WTC11 (cell line): ENCODE measurements around the gene CPVL. TPM values are rescaled to one million over a fixed set of nuclear protein-coding genes. Genes with fewer than 3 reads are reported as not detected.

Experiments used
- ATAC-seq: fragments of 200-7000 bp; cut with Tn5 transposase; 2 replicates; pipeline ENCODE4 v1.10.0; 2021; ENCODE audit warnings: mild to moderate bottlenecking, moderate library complexity
- CTCF ChIA-PET: fragments of 300-600 bp; sonication (Branson Sonifier 250); formaldehyde crosslinking; loops from one replicate; lab custom pipeline; 2021; ENCODE audit warnings: antibody characterized with exemption; lab: Charles Lee
- POLR2A ChIA-PET: fragments of 350-600 bp; sonication (Branson Sonifier 250); formaldehyde crosslinking; loops from one replicate; lab custom pipeline; 2021; ENCODE audit warnings: antibody characterized with exemption; lab: Charles Lee
- DNase-seq: peaks from one replicate; pipeline ENCODE4 v3.0.0; 2021; ENCODE audit warnings: low spot score
- H3K27ac Mint-ChIP-seq: 2 replicates; pipeline ENCODE4 v1.8.0; 2021; ENCODE audit warnings: mixed read lengths
- H3K27me3 Mint-ChIP-seq: 2 replicates; pipeline ENCODE4 v1.8.0; 2021; ENCODE audit warnings: low read depth, mild to moderate bottlenecking, moderate library complexity, mixed read lengths
- H3K36me3 Mint-ChIP-seq: 2 replicates; pipeline ENCODE4 v1.8.0; 2021; ENCODE audit warnings: mixed read lengths
- H3K4me1 Mint-ChIP-seq: 2 replicates; pipeline ENCODE4 v1.8.0; 2022; ENCODE audit warnings: mixed read lengths
- H3K4me3 Mint-ChIP-seq: 2 replicates; pipeline ENCODE4 v1.8.0; 2021; ENCODE audit warnings: mild to moderate bottlenecking, moderate library complexity, mixed read lengths
- H3K9me3 Mint-ChIP-seq: 2 replicates; pipeline ENCODE4 v1.8.0; 2021; ENCODE audit warnings: mixed read lengths
- ATF1 ChIP-seq: sonication (generic); formaldehyde crosslinking; IDR thresholded peaks from 2 replicates; pipeline ENCODE4 v1.8.1; 2023; ENCODE audit warnings: mild to moderate bottlenecking, moderate library complexity, missing genetic modification reagents
- CTCF ChIP-seq: fragments of 200-600 bp; IDR thresholded peaks from 2 replicates; pipeline ENCODE4 v1.8.0; 2022; ENCODE audit warnings: antibody characterized with exemption
- ELF4 ChIP-seq: sonication (generic); formaldehyde crosslinking; IDR thresholded peaks from 2 replicates; pipeline ENCODE4 v1.8.1; 2022; ENCODE audit warnings: low read depth, mild to moderate bottlenecking, moderate library complexity, missing genetic modification reagents
- FOXP1 ChIP-seq: sonication (generic); formaldehyde crosslinking; IDR thresholded peaks from 2 replicates; pipeline ENCODE4 v1.8.0; 2022; ENCODE audit warnings: missing genetic modification reagents, mild to moderate bottlenecking, moderate library complexity, borderline replicate concordance
- GABPB1 ChIP-seq: sonication (generic); formaldehyde crosslinking; IDR thresholded peaks from 2 replicates; pipeline ENCODE4 v1.8.1; 2023; ENCODE audit warnings: mild to moderate bottlenecking, missing genetic modification reagents
- GRHL2 ChIP-seq: fragments of 250-450 bp; sonication (Bioruptor Pico); IDR thresholded peaks from 2 replicates; pipeline ENCODE4 v1.8.0; 2022; ENCODE audit warnings: mild to moderate bottlenecking, moderate library complexity; ENCODE audit not compliant: insufficient replicate concordance, severe bottlenecking
- HMGA2 ChIP-seq: fragments of 250-450 bp; sonication (Bioruptor Pico); IDR thresholded peaks from 2 replicates; pipeline ENCODE4 v1.4.0; 2021; ENCODE audit warnings: mild to moderate bottlenecking, moderate library complexity
- MAX ChIP-seq: sonication (generic); formaldehyde crosslinking; IDR thresholded peaks from 2 replicates; pipeline ENCODE4 v1.8.0; 2022; ENCODE audit warnings: mild to moderate bottlenecking, missing genetic modification reagents
- MXD4 ChIP-seq: fragments of 250-450 bp; sonication (Bioruptor Pico); IDR thresholded peaks from 2 replicates; pipeline ENCODE4 v1.8.0; 2021; ENCODE audit warnings: mild to moderate bottlenecking, moderate library complexity, borderline replicate concordance
- MYBL2 ChIP-seq: sonication (generic); formaldehyde crosslinking; IDR thresholded peaks from 2 replicates; pipeline ENCODE4 v1.8.1; 2023; ENCODE audit warnings: mild to moderate bottlenecking, moderate library complexity, missing genetic modification reagents
- NR2C2 ChIP-seq: sonication (generic); formaldehyde crosslinking; IDR thresholded peaks from 2 replicates; pipeline ENCODE4 v1.8.0; 2022; ENCODE audit warnings: mild to moderate bottlenecking, missing genetic modification reagents
- OVOL2 ChIP-seq: fragments of 250-450 bp; sonication (Bioruptor Pico); IDR thresholded peaks from 2 replicates; pipeline ENCODE4 v1.9.0; 2021; ENCODE audit warnings: mild to moderate bottlenecking, borderline replicate concordance
- PRDM15 ChIP-seq: sonication (generic); formaldehyde crosslinking; IDR thresholded peaks from 2 replicates; pipeline ENCODE4 v1.8.0; 2022; ENCODE audit warnings: missing genetic modification reagents
- PRRX2 ChIP-seq: fragments of 250-450 bp; sonication (Bioruptor Pico); IDR thresholded peaks from 2 replicates; pipeline ENCODE4 v1.8.0; 2021; ENCODE audit warnings: mild to moderate bottlenecking
- SP1 ChIP-seq: sonication (generic); formaldehyde crosslinking; conservative IDR thresholded peaks from 2 replicates; pipeline ENCODE4 v1.8.1; 2022; ENCODE audit warnings: missing genetic modification reagents
- ZNF121 ChIP-seq: sonication (generic); formaldehyde crosslinking; IDR thresholded peaks from 2 replicates; pipeline ENCODE4 v1.8.0; 2023; ENCODE audit warnings: missing genetic modification reagents
- ZNF263 ChIP-seq: sonication (generic); formaldehyde crosslinking; IDR thresholded peaks from 2 replicates; pipeline ENCODE4 v1.8.1; 2022; ENCODE audit warnings: low read depth, mild to moderate bottlenecking, moderate library complexity, missing genetic modification reagents
- ZNF416 ChIP-seq: fragments of 250-450 bp; sonication (Bioruptor Pico); IDR thresholded peaks from 2 replicates; pipeline ENCODE4 v1.9.0; 2021; ENCODE audit warnings: mild to moderate bottlenecking, inconsistent platforms
- ZNF425 ChIP-seq: fragments of 250-450 bp; sonication (Bioruptor Pico); conservative IDR thresholded peaks from 2 replicates; pipeline ENCODE4 v1.9.0; 2021; ENCODE audit warnings: mild to moderate bottlenecking
- ZNF512 ChIP-seq: sonication (generic); formaldehyde crosslinking; IDR thresholded peaks from 2 replicates; pipeline ENCODE4 v1.8.1; 2022; ENCODE audit warnings: missing genetic modification reagents, borderline replicate concordance
- total RNA-seq: library from RNA; stranded (reverse); gene quantifications from 3 replicates; pipeline ENCODE4 v1.2.3, GENCODE V29; 2021

Gene CPVL
- total RNA-seq, 1 experiment from 2014 or later: 34.2 TPM

- no peak for TF ChIP-seq CTCF
- no peak for TF ChIP-seq FOXP1
Observed at GRCh38 chr7:29019387-29019786, 127.0 kb downstream of the CPVL start (continued).

- TF ChIP-seq SP1 (no peak), ZNF121 (no peak), CTCF (no peak), ATF1 (CRISPR knock-in tag) (no peak), PRDM15 (CRISPR knock-in tag) (no peak), ELF4 (CRISPR knock-in tag) (no peak), ZNF416 (CRISPR knock-in tag) (no peak), NR2C2 (CRISPR knock-in tag) (no peak), GABPB1 (CRISPR knock-in tag) (no peak), PRRX2 (CRISPR knock-in tag) (no peak), HMGA2 (no peak)
- no peaks in the 10 kb centered on the region; the same call in 1 of the 2 replicates for H3K36me3 Mint-ChIP-seq
- POLR2A ChIA-PET: no interaction called here
Observed at GRCh38 chr7:29017713-29018112, 128.6 kb downstream of the CPVL start.

GRCh38 chr7:29014725-29015124, 131.6 kb downstream of the CPVL start:
- H3K36me3 Mint-ChIP-seq: no peaks in the 10 kb centered on the region; the same call in 1 of the 2 replicates
- no peaks in the 10 kb centered on the region; the same call in 1 of the 2 replicates for H3K27me3 Mint-ChIP-seq
- H3K27ac Mint-ChIP-seq: no peak overlapping the region
- no peak for ATAC-seq
- ChIA-PET CTCF (interaction anchor here (1.8 to 2.1 kb wide), 2 partner anchors 58 to 87 kb away, joined by 4 to 9 read pairs; no protein-coding TSS in a partner anchor), POLR2A (no interaction called here)
- H3K4me1 Mint-ChIP-seq: no peaks in the 10 kb centered on the region
- no peak for DNase-seq
- no peak overlapping the region for H3K4me3 Mint-ChIP-seq
- H3K9me3 Mint-ChIP-seq: no peaks in the 10 kb centered on the region
- TF ChIP-seq ZNF263 (CRISPR knock-in tag) (no peak), GRHL2 (CRISPR knock-in tag) (no peak), MXD4 (CRISPR knock-in tag) (no peak), ZNF425 (CRISPR knock-in tag) (no peak), MYBL2 (CRISPR knock-in tag) (no peak), MAX (no peak), OVOL2 (no peak), ZNF512 (CRISPR knock-in tag) (no peak)

More at GRCh38 chr7:29017713-29018112, 128.6 kb downstream of the CPVL start:
- Mint-ChIP-seq H3K9me3 (no peaks in the 10 kb centered on the region), H3K27me3 (no peaks in the 10 kb centered on the region; the same call in 1 of the 2 replicates), H3K4me1 (no peaks in the 10 kb centered on the region), H3K4me3 (no peak overlapping the region), H3K27ac (no peak overlapping the region)
- ATAC-seq: no peak
- no peak for DNase-seq
- CTCF ChIA-PET: no interaction called here
